Mesodermal cell (in vitro differentiated cells): ENCODE data around the gene DNAAF8.

Experiments used
- H3K27ac ChIP-seq: 2 replicates; pipeline ENCODE4 v1.7.0; 2013; ENCODE audit warnings: mild to moderate bottlenecking, low read depth, low read length, moderate library complexity; ENCODE audit not compliant: severe bottlenecking
- H3K36me3 ChIP-seq: 2 replicates; pipeline ENCODE4 v1.7.1; 2013; ENCODE audit warnings: mild to moderate bottlenecking, low read length, moderate library complexity; ENCODE audit not compliant: control insufficient read depth, insufficient read depth
- H3K4me1 ChIP-seq: one replicate; pipeline ENCODE4 v1.7.1; 2013; ENCODE audit warnings: mild to moderate bottlenecking, low read length; ENCODE audit not compliant: insufficient read depth, control insufficient read depth, poor library complexity, severe bottlenecking
- H3K4me3 ChIP-seq: 2 replicates; pipeline ENCODE4 v1.7.0; 2013; ENCODE audit warnings: low read length, control low read depth, mild to moderate bottlenecking; ENCODE audit not compliant: insufficient read depth, poor library complexity, severe bottlenecking; ENCODE audit errors: extremely low read depth
- H3K9me3 ChIP-seq: 2 replicates; pipeline ENCODE4 v1.7.1; 2013; ENCODE audit warnings: mild to moderate bottlenecking, low read length, moderate library complexity; ENCODE audit not compliant: control insufficient read depth
- WGBS, 2 experiments: methylation state at CpG; one replicate each; pipeline ENCODE4 v1.1.5; 2013; ENCODE audit warnings: missing lambda C conversion rate in 2 of 2; ENCODE audit not compliant: insufficient coverage in 2 of 2; 5-methylcytosine and 5-hydroxymethylcytosine counted together

The DNAAF8 gene

DNA sequence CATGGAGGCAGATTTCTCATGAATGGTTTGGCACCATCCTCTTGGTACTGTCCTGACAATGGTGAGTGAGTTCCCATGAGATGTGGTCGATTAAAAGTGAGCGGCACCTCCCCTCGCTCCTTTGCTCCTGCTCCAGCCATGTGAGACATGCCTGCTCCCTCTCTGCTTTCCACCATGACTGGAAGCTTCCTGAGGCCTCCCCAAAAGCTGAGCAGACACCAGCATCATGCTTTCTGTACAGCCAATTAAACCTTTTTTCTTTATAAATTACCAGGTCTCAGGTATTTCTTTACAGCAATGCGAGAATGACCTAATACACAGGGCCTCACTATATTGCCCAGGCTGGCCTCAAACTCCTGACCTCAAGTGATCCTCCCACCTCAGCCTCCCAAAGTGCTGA lies 20.5 kb downstream of the DNAAF8 start:
- H3K9me3 ChIP-seq = peaks cover 8% of the 10 kb centered on the region
- peaks cover 85% of the 10 kb centered on the region for H3K36me3 ChIP-seq
- no peak overlapping the region for H3K4me3 ChIP-seq
- WGBS, 2 experiments = 98% methylated on average over 4 of the region's 4 CpGs
- no peak overlapping the region for H3K27ac ChIP-seq
- no peaks in the 10 kb centered on the region for H3K4me1 ChIP-seq

DNA sequence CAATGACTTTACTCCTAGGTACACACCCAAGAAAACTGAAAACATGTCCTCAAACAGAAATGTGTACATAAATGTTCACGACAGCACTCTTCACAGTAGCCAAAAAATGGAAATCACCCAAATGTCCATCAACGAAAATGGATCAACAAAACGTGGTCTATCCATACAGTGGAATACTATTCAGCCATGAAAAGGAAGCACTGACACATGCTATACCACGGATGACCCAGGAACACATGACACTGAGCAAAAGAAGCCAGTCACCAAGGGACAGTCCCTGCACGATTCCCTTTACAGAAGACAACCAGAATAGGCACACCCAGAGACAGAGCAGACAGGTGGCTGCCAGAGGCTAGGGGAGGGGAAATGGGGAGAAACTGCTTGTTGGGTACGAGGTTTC lies 21.4 kb downstream of the DNAAF8 start:
- no peak overlapping the region for H3K4me3 ChIP-seq
- H3K27ac ChIP-seq = no peak overlapping the region
- peaks cover 8% of the 10 kb centered on the region for H3K9me3 ChIP-seq
- H3K36me3 ChIP-seq = peaks cover 92% of the 10 kb centered on the region
- no peaks in the 10 kb centered on the region for H3K4me1 ChIP-seq
- 95 to 98% methylated on average over 6 of the region's 6 CpGs for WGBS, 2 experiments

DNA sequence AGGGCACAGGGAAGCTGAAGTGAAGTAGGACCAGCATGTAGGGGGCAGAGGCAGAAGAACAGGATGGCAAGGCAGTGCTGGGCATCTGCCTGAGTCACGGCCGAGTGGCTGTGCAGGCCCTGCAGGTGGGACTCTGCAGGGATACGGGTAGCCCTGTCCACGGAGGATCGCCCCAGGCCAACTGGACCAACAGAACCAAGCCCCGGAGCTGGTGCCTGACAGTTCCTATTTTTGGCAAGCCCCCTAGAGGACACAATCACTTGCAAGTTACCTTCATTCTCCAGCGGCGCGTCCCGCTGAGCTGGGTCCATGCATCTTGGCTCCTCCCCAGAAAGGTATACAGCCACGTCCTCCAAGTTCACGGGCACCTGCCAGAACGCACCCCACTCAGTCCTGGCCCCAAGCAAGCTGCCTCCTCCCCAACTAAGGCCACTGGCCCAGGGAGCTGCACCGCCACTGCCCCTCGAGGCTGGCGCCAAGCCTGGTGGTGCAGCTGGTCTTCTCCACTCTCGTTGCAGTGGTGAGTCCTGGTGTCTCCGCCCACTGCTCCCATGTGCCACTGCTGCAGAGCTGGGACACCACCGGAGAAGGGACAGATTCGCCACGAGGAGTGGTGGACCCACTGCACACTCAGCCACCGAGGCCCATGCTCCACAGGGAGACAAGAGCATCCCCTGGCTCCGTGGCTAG lies 26.0 kb downstream of the DNAAF8 start:
- WGBS, 2 experiments = 94 to 97% methylated on average over 21 to 23 of the region's 23 CpGs
- Histone ChIP-seq H3K27ac (no peak overlapping the region), H3K4me1 (no peaks in the 10 kb centered on the region), H3K36me3 (peaks cover 86% of the 10 kb centered on the region), H3K9me3 (peaks cover 7% of the 10 kb centered on the region), H3K4me3 (no peak overlapping the region)

DNA sequence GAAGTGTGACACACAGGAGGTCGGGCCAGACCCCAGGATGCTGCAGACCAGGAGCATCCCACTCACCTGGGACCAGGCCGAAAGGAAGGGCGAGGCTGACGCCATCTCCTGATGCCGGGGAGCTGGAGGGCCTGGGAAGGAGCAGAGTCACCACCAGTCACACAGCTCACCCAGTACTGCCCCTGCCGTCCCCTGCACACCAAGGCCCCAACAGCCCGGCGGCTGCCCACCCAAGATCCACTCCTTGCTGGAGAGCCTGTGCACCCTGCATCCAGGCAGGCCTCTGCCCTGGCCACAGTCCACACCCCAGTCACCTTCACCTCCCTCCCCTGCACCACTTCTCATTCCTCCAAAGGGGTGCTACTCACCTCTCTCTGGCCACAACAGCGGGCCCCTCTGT lies 27.9 kb downstream of the DNAAF8 start:
- Histone ChIP-seq H3K27ac (no peak overlapping the region), H3K9me3 (no peaks in the 10 kb centered on the region), H3K4me3 (no peak overlapping the region), H3K36me3 (peaks cover 74% of the 10 kb centered on the region), H3K4me1 (peaks cover 8% of the 10 kb centered on the region)
- 91 to 98% methylated on average over 7 to 8 of the region's 9 CpGs for WGBS, 2 experiments

DNA sequence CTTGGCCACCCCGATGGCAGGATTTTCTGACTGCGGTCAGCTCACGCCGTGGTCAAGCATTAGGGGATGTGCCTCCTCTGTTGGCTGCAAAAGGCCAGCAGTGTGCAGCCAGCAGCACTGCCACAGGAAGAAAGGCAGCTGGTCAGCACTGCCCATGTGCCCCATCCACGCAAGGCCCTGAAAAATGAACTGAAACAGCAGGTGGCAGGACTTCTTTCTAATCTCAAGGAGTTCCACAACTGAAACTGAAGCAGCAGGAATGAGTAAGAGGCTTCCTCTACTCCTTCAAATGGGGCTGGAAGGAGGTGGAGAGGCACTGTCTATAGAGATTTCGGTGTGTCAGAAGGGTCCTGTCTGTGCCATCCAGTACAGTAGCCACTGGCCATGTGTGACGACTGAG lies 29.5 kb downstream of the DNAAF8 start:
- Histone ChIP-seq H3K9me3 (no peaks in the 10 kb centered on the region), H3K27ac (no peak overlapping the region), H3K4me3 (no peak overlapping the region), H3K4me1 (peaks cover 11% of the 10 kb centered on the region), H3K36me3 (peaks cover 62% of the 10 kb centered on the region)
- 97% methylated on average over 7 of the region's 7 CpGs for WGBS, 2 experiments

DNA sequence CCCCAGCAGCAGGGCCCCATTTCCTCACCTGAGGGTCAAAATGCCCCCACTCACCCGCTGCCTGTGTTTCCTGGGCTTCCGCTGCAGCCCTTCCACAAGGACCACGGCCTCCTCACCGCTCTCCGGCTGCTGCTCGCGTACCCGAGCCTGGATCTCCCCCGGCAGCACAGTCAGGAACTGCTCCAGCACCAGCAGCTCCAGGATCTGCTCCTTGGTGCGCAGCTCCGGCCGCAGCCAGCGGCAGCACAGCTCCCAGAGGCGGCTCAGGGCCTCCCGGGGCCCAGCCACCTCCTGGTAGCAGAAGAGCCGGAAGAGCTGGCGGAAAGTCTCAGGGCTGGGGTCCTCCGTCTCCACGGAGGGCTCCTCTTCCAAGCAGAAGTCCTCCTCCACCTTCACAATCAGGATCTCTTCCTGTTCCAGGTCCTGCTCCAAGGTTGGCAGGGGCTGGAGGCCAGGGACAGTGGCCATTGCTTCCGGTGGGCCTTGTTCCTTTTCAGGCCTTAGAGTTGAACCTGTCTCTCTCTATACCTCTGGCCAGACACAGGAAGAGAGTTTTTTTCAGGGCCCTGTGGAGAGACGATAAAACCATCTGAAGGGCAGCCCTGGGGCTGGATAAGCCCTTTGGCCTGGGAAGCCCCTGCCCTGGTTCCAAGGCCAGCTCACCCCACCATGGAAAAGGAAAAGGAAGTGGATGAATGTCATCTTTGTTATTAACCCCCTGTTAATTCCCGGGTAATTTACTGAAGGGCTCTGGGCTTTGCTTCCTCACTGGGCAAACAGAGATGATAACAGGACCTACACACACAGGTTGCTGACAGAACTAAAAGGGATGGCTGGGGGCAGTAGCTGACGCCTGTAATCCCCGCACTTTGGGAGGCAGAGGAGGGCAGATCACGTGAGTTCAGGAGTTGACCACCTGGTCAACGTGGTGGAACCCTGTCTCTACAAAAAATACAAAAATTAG lies 31.5 kb downstream of the DNAAF8 start:
- Histone ChIP-seq H3K4me1 (peaks cover 11% of the 10 kb centered on the region), H3K36me3 (peaks cover 43% of the 10 kb centered on the region), H3K9me3 (no peaks in the 10 kb centered on the region), H3K27ac (no peak overlapping the region), H3K4me3 (peak overlapping the region; percentile 92)
- WGBS, 2 experiments = 84 to 86% methylated on average over 20 to 24 of the region's 26 CpGs

DNA sequence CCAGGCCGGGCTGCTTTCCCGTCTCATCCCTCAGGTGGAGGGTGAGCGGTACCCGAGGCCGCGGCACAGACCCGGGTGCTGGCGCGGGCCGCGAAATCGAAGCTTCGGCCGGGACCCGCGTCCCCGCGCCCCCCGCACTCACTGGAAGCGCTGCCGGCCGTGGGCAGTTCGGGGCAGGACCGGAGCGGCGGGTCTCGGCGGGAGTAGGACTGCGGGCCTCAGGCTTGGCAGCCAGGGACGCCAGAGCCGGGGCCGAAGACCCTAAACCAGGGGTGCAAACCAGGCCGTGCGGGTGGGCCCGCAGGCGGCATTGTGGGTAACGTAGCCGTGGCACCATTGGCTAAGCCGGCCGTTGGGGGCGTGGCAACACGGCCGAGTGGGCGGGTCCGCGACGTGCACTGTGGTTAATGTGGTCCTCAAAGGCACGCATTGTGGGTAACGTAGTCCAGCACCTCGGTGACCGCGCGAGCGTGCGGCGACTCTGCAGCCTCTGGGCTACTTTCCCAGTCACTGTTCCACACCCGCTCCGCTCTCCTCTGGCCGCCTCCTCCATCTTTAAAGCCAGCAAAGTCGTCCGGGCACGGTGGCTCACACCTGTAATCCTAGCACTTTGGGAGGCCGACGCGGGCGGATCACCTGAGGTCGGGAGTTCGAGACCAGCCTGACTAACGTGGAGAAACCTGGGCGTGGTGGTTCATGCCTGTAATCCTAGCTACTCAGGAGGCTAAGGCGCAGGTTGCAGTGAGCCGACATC lies 32.7 kb downstream of the DNAAF8 start, which contains the start of gene ZNF500:
Gene ZNF500, minus strand, starts transcription at position 288 of the 754 bp plus-strand sequence. CDS start 1,184 bp downstream, outside the sequence.
- H3K9me3 ChIP-seq = no peaks in the 10 kb centered on the region
- H3K4me3 ChIP-seq = peak within 1 kb of the TSS; percentile 92
- H3K4me1 ChIP-seq = peaks cover 11% of the 10 kb centered on the region
- 6 to 10% methylated on average over 59 to 64 of the region's 72 CpGs for WGBS, 2 experiments
- peak within 1 kb of the TSS; percentile 75 for H3K27ac ChIP-seq
- peaks cover 33% of the 10 kb centered on the region for H3K36me3 ChIP-seq

DNA sequence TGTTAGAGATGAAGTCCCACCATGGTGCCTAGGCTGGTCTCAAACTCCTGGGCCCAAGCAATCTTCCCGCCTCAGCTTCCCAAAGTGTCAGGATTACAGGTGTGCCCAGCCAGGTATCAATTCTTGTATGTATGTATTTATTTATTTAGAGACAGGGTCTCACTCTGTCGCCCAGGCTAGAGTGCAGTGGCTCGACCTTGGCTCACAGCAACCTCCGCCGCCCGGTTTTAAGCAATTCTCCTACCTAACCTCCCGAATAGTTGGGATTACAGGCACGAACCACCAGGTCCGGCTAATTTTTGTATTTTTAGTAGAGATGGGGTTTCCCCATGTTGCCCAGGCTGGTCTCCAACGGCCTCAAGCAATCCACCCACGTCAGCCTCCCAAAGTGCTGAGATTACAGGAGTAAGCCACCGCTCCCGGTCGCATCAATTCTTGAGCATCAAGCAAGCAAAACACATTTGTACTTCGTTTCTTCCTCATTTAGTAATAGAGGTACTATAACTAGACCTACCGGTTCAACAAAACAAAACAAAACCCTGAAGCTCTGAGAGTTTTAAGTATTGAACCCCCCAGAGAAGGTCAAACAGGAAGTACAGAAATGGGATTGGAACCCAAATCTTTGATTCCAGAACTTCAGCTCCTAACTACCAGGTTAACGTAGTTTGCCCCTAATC lies 33.7 kb downstream of the DNAAF8 start:
- peaks cover 11% of the 10 kb centered on the region for H3K4me1 ChIP-seq
- no peaks in the 10 kb centered on the region for H3K9me3 ChIP-seq
- H3K4me3 ChIP-seq = peak overlapping the region; percentile 92
- peaks cover 25% of the 10 kb centered on the region for H3K36me3 ChIP-seq
- H3K27ac ChIP-seq = peak overlapping the region; percentile 41
- WGBS, 2 experiments = 80 to 89% methylated on average over 10 of the region's 17 CpGs

DNA sequence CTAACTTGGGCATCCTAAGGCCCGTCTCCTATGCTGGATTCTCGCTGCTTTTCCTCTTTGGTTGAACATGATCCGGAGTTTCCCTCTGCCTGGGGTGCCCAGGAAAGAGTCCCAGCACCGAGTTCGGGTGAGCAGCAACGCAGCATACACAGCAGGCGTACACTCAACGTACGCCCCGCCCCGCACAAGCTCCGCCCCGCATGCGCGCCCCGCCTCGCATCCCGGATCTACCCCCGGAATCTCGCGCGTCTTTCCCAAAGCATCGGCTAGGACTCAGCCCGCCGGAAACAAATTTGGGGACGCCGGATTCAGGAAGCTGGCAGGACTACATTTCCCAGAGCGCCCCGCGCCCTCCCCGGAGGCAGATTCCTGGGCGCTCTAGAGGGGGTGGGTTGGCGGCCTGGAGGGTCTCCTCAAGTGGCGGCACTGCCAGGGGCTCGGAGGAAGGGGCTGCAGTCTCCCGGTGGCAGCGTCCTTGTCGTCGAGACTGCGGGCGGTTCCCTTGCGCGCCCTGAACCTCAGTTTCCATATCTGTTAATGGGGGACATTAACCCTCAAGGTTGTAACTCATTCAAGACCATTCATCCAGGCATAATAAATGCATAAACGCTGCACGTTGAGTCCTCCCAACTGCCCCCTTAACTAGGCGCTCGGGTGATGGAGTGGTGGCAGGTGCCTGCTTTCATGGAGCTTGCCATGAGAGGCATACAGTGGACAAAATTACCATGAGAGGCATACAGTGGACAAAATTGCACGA lies 34.4 kb downstream of the DNAAF8 start:
- WGBS, 2 experiments = 8 to 14% methylated on average over 42 to 45 of the region's 48 CpGs
- Histone ChIP-seq H3K36me3 (peaks cover 19% of the 10 kb centered on the region), H3K4me1 (peaks cover 11% of the 10 kb centered on the region), H3K4me3 (peak overlapping the region; percentile 42), H3K9me3 (no peaks in the 10 kb centered on the region), H3K27ac (peak overlapping the region; percentile 41)
